Common myeloid progenitor, CD34-positive (primary cell): ENCODE data around the gene RALGPS2. TPM values are rescaled to one million over a fixed set of nuclear protein-coding genes. Genes with fewer than 3 reads are reported as not detected.

Experiments used
- CTCF ChIA-PET: fragments of 350-600 bp; sonication (Branson Sonifier 250); formaldehyde crosslinking; loops from one replicate; lab custom pipeline; 2021; ENCODE audit warnings: antibody characterized with exemption; lab: Charles Lee
- POLR2A ChIA-PET: fragments of 350-600 bp; sonication (Branson Sonifier 250); formaldehyde crosslinking; loops from one replicate; lab custom pipeline; 2021; ENCODE audit warnings: antibody characterized with exemption; lab: Charles Lee
- DNase-seq, 3 donors: peaks; one replicate each; pipeline versions ENCODE4 v3.0.0 to v3.0.0-alpha.2; 2013
- H3K27ac ChIP-seq, 2 experiments: 1 replicate in 1 of 2; 2 replicates in 1 of 2; pipeline ENCODE4 v1.7.0; 2013; ENCODE audit warnings: inconsistent platforms in 2 of 2, low read length in 2 of 2, mild to moderate bottlenecking in 2 of 2, low read depth in 1 of 2, moderate library complexity in 1 of 2; ENCODE audit not compliant: severe bottlenecking in 2 of 2, insufficient read depth in 1 of 2, poor library complexity in 1 of 2
- H3K27me3 ChIP-seq, 5 experiments: replicated peaks in 2 of 5; 1 replicate in 3 of 5; 2 replicates in 2 of 5; pipeline versions ENCODE4 v1.6.1 to v1.7.0; 2013; ENCODE audit warnings: low read length in 4 of 5, mild to moderate bottlenecking in 2 of 5, moderate library complexity in 2 of 5, inconsistent platforms in 1 of 5; ENCODE audit not compliant: insufficient read depth in 5 of 5, control insufficient read depth in 4 of 5
- H3K36me3 ChIP-seq, 4 experiments: 1 replicate in 2 of 4; 2 replicates in 2 of 4; pipeline versions ENCODE4 v1.6.1 to v1.7.0; 2013; ENCODE audit warnings: low read length in 3 of 4, control low read depth in 1 of 4, mild to moderate bottlenecking in 1 of 4; ENCODE audit not compliant: control insufficient read depth in 4 of 4, insufficient read depth in 4 of 4
- H3K4me1 ChIP-seq, 4 experiments: 1 replicate in 3 of 4; 2 replicates in 1 of 4; pipeline versions ENCODE4 v1.6.1 to v1.7.1; 2013; ENCODE audit warnings: low read length in 3 of 4, mild to moderate bottlenecking in 3 of 4, control low read depth in 1 of 4, inconsistent platforms in 1 of 4, moderate library complexity in 1 of 4; ENCODE audit not compliant: control insufficient read depth in 4 of 4, insufficient read depth in 4 of 4; ENCODE audit errors: control extremely low read depth in 1 of 4
- H3K4me3 ChIP-seq, 7 experiments: 1 replicate in 4 of 7; 2 replicates in 3 of 7; pipeline versions ENCODE4 v1.5.1 to v1.7.0; 2013; ENCODE audit warnings: mild to moderate bottlenecking in 7 of 7, low read length in 6 of 7, moderate library complexity in 6 of 7, inconsistent platforms in 2 of 7, low read depth in 2 of 7, control low read depth in 1 of 7; ENCODE audit not compliant: insufficient read depth in 4 of 7, control insufficient read depth in 1 of 7; ENCODE audit errors: extremely low read depth in 1 of 7
- H3K9me3 ChIP-seq, 5 experiments: 1 replicate in 4 of 5; 2 replicates in 1 of 5; pipeline versions ENCODE4 v1.6.1 to v1.7.1; 2013; ENCODE audit warnings: low read length in 4 of 5, mild to moderate bottlenecking in 2 of 5, inconsistent platforms in 1 of 5, low read depth in 1 of 5, moderate library complexity in 1 of 5; ENCODE audit not compliant: control insufficient read depth in 4 of 5, insufficient read depth in 2 of 5; ENCODE audit errors: control extremely low read depth in 1 of 5
- WGBS: methylation state at CpG from one replicate; pipeline ENCODE4 v1.1.5; 2013; ENCODE audit not compliant: insufficient coverage; 5-methylcytosine and 5-hydroxymethylcytosine counted together
- polyA plus RNA-seq: library from polyadenylated mRNA; unstranded; fragments of 120-200 nt; gene quantifications from one replicate; pipeline ENCODE4 v1.2.1, GENCODE V29; 2013

Gene RALGPS2, protein sequence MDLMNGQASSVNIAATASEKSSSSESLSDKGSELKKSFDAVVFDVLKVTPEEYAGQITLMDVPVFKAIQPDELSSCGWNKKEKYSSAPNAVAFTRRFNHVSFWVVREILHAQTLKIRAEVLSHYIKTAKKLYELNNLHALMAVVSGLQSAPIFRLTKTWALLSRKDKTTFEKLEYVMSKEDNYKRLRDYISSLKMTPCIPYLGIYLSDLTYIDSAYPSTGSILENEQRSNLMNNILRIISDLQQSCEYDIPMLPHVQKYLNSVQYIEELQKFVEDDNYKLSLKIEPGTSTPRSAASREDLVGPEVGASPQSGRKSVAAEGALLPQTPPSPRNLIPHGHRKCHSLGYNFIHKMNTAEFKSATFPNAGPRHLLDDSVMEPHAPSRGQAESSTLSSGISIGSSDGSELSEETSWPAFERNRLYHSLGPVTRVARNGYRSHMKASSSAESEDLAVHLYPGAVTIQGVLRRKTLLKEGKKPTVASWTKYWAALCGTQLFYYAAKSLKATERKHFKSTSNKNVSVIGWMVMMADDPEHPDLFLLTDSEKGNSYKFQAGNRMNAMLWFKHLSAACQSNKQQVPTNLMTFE
- 23.4 TPM for polyA plus RNA-seq

- no peaks in the 10 kb centered on the region for H3K9me3 ChIP-seq
- H3K4me1 ChIP-seq = peaks cover 3 to 21% (median 12%) of the 10 kb centered on the region in 4 experiments
- ChIA-PET CTCF (interaction anchor here (1.0 kb wide), 1 partner anchor 29 kb away, joined by 5 read pairs; no protein-coding TSS in a partner anchor), POLR2A (interaction anchor here (0.5 kb wide), 1 partner anchor 25 kb away, joined by 3 read pairs; no protein-coding TSS in a partner anchor)
- peak within 1 kb of the TSS; percentile 88 to 99 (median 97) for H3K4me3 ChIP-seq
- peak; percentile 79 to 91 (median 88) for DNase-seq
- peak within 1 kb of the TSS; percentile 59 to 80 for H3K27ac ChIP-seq
- under 1% methylated on average over 49 of the region's 90 CpGs for WGBS
- H3K36me3 ChIP-seq = no peaks in the 10 kb centered on the region
- no peaks in the 10 kb centered on the region for H3K27me3 ChIP-seq
Observed at GRCh38 chr1:178724728-178725465, at the start of gene RALGPS2. RALGPS2 (plus strand) TSS chr1:178725244; CDS start chr1:178776765, 51,521 bp downstream.

DNA sequence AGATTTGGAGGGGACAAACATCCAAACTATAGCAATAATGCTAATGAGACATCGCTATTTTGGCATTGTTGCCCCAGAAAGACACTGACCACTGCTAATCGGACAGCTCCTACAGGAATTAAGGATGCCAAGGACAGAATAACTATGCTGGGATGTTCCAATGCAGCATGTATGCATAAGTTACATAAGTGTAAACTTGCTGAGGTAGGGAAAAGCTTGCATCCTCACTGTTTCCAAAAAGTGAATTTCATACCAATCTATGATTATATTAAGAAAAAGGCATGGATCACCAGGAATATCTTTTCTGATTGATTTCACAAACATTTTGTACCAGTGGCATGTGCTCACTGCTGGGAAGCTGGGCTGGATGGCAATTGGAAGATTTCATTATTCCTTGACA, 45.8 kb upstream of the RALGPS2 start:
- Histone ChIP-seq H3K4me3 (no peak overlapping the region), H3K36me3 (no peaks in the 10 kb centered on the region), H3K27ac (no peak overlapping the region), H3K4me1 (no peaks in the 10 kb centered on the region), H3K9me3 (peaks cover 0 to 1% (median 0%) of the 10 kb centered on the region in 5 experiments), H3K27me3 (no peaks in the 10 kb centered on the region)
- CTCF ChIA-PET = no interaction called here
- no CpG with 5 or more reads among the region's 2 CpGs for WGBS
- POLR2A ChIA-PET = no interaction called here
- no peak for DNase-seq

DNA sequence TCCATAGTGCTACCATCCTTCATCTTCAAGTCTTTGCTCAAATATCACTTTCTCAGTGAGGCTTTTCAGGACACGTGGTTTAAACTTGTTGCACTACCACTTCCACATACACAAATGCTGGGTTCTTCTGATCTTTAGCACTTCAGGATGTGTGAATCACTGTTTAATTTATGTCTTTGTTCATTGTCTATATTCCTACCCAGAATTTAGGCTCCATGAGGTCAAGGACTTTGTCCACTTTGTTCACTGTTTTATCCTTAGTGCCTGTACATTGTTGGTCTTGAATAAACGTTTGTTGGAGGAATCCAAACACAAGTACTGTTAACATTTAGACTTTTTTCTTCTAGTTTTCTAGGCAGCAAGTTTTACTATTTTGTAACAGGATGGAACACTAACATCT, 42.6 kb upstream of the RALGPS2 start:
- Histone ChIP-seq H3K9me3 (peaks cover 0 to 1% (median 0%) of the 10 kb centered on the region in 5 experiments), H3K27me3 (no peaks in the 10 kb centered on the region), H3K36me3 (no peaks in the 10 kb centered on the region), H3K4me1 (no peaks in the 10 kb centered on the region), H3K27ac (no peak overlapping the region), H3K4me3 (no peak overlapping the region)
- DNase-seq = no peak
- CTCF ChIA-PET = no interaction called here
- POLR2A ChIA-PET = interaction anchor here (0.7 kb wide), 1 partner anchor 8 kb away, joined by 3 read pairs; no protein-coding TSS in a partner anchor
- no CpG with 5 or more reads among the region's 2 CpGs for WGBS

GRCh38 chr1:178682886-178683285, 42.2 kb upstream of the RALGPS2 start:
- 100% methylated on average over 1 of the region's 2 CpGs for WGBS
- Histone ChIP-seq H3K4me1 (no peaks in the 10 kb centered on the region), H3K27ac (no peak overlapping the region), H3K4me3 (no peak overlapping the region), H3K9me3 (peaks cover 0 to 1% (median 0%) of the 10 kb centered on the region in 5 experiments), H3K27me3 (no peaks in the 10 kb centered on the region), H3K36me3 (no peaks in the 10 kb centered on the region)
- ChIA-PET POLR2A (no interaction called here), CTCF (no interaction called here)
- no peak for DNase-seq

DNA sequence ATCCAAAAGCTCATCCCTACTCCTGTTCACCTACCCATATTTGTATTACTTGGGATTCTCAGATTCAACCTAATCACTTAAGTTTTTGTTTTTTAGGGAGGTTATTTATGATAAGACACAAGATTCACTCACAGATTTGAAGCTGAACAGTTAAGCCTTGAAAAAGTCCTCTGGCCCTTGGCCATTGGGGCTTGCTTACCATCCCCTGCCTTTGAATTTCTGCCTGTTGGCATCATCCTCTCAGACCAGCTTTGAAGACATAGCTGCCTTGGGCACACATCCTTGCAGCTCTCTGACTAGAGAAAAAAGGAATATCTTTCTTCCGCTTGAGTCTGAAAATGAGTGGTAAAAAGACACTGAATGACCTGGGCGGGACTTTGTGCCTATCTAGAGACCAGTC, 41.8 kb upstream of the RALGPS2 start:
- 96% methylated on average over 2 of the region's 2 CpGs for WGBS
- H3K27ac ChIP-seq = no peak overlapping the region
- POLR2A ChIA-PET = no interaction called here

DNA sequence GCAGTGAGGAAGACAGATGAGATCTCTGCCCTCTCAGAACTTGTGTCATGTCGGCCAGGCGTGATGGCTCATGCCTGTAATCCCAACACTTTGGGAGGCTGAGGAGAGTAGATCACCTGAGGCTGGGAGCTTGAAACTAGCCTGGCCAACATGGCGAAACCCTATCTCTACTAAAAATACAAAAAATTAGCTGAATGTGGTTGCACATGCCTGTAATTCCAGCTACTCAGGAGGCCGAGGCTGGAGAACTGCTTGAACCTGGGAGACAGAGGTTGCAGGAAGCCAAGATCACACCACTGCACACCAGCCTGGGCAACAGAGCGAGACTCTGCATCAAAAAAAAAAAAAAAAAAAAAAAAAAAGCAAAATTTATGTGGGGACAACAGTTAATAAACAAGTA, 40.9 kb upstream of the RALGPS2 start:
- no peak overlapping the region for H3K27ac ChIP-seq
- POLR2A ChIA-PET = no interaction called here
- no peak overlapping the region for H3K4me3 ChIP-seq
- H3K36me3 ChIP-seq = no peaks in the 10 kb centered on the region
- DNase-seq = no peak
- H3K27me3 ChIP-seq = no peaks in the 10 kb centered on the region
- CTCF ChIA-PET = no interaction called here
- WGBS = no CpG with 5 or more reads among the region's 5 CpGs
- H3K9me3 ChIP-seq = no peaks in the 10 kb centered on the region
- H3K4me1 ChIP-seq = no peaks in the 10 kb centered on the region

More for the DNA sequence above, 41.8 kb upstream of the RALGPS2 start:
- H3K4me3 ChIP-seq = no peak overlapping the region
- DNase-seq = no peak
- H3K4me1 ChIP-seq = no peaks in the 10 kb centered on the region
- no peaks in the 10 kb centered on the region for H3K27me3 ChIP-seq
- H3K9me3 ChIP-seq = peaks cover 0 to 1% (median 0%) of the 10 kb centered on the region in 5 experiments
- CTCF ChIA-PET = no interaction called here
- no peaks in the 10 kb centered on the region for H3K36me3 ChIP-seq
